Measurements from ENCODE around the gene PA2G4.
A peak's percentile ranks its signal among the peaks of the same experiment; 100 is the strongest.

PA2G4 gene

DNA sequence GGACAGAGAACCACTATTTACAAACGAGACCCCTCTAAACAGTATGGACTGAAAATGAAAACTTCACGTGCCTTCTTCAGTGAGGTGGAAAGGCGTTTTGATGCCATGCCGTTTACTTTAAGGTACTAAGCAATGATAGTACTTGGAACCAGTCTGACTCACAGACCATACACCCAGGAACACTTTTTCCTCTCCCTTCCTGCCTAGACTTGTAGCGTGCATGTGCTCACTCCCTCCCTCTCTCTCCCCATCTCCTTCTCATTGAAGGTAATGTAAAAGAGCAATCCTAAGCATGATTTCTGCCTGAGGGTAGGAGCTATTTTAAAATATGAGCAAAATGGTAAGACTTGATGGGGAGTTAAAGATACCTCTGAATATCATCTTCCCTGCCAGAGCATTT lies 6.2 kb downstream of the PA2G4 start:
- no peak for DNase-seq
- TF ChIP-seq POLR2A (IDR thresholded peaks at IDR 0.05; ENCODE audit: low read length) (no peak), GATA1 (IDR thresholded peaks at IDR 0.05; ENCODE audit: low read depth, low read length) (no peak)

DNA sequence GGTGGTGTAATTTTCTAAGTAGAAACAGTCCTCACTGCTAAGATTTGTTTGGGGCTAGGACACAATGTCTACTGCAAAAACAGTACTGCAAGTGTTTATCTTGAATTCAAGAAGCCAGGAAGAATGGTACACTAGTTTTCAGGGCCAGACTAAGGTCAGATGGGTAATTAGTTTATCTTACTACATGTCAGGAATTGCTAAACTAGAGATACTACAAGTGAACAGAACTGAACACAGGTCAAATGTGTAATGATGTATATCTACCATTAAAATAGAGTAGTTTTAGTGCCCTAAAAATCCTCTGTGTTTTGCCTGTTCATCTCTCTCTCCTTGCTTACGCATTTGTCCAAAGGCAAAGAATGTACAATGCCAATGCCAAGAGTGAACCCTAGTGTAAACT lies 9.7 kb downstream of the PA2G4 start:
- TF ChIP-seq POLR2A (IDR thresholded peaks at IDR 0.05; ENCODE audit: low read length) (no peak), GATA1 (IDR thresholded peaks at IDR 0.05; ENCODE audit: low read depth, low read length) (no peak)
- DNase-seq, result no peak

DNA sequence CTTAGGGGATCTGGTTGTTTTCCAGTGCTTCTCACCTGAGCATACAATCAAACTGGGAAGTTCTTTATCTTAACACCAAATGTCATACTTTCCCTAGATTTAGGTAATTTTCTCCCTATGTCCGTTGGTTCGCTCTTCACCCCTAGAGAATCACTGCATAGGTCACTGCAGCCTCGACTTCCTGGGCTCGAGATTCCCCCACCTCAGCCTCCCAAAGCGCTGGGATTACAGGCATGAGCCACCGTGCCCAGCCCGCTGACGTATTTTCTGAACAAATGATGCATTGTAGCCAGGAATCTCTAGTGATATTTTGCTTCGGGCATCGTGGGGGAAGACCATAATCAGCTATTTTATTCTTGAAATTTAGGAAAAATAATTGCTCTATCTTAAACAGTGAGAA lies 11.0 kb downstream of the PA2G4 start:
- no peak for DNase-seq
- TF ChIP-seq POLR2A (IDR thresholded peaks at IDR 0.05; ENCODE audit: low read length) (no peak), GATA1 (IDR thresholded peaks at IDR 0.05; ENCODE audit: low read depth, low read length) (no peak)

DNA sequence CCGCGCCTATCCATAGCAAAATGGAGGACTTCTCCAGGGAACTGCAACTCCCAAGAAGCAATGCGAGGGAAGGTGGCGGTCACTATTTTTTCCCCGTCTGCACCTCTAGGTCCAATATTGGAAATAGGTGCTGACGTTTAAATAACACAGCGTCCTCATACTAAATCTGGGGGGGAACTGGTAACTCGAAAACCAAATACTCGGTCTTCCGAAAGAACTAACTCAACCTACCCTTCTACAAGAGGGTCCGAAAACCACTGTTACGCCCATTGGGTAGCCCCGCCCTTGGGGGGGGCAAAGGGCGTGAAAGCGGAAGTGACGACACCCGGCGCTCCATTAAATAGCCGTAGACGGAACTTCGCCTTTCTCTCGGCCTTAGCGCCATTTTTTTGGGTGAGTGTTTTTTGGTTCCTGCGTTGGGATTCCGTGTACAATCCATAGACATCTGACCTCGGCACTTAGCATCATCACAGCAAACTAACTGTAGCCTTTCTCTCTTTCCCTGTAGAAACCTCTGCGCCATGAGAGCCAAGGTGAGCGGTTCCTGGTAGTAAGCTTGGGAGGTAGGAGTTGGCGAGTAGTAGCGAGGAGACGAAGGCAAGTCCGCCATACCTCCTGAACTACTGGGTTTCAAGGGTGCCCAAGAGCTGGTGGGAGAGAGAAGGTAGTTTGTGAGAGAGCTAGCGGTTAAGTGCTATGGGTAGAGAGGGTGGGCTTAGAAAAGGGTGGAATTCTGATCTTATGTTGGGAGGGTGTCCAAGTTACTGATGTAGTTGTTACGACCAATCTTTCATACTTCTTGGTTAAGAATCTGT lies 12.1 kb downstream of the PA2G4 start, which contains the start of gene RPL41:
RPL41 (plus strand) TSS at position 367 of the 815 bp plus-strand sequence.
- peak; percentile 96 to 98 for DNase-seq
- TF ChIP-seq POLR2A (IDR thresholded peaks at IDR 0.05; ENCODE audit: low read length), result peak; percentile 100
- no peak for TF ChIP-seq GATA1 (IDR thresholded peaks at IDR 0.05; ENCODE audit: low read depth, low read length)

GRCh38 chr12:56117082-56117706 lies 12.8 kb downstream of the PA2G4 start:
- DNase-seq, result peak in 1 of 2 experiments; percentile 56

- TF ChIP-seq GATA1 (IDR thresholded peaks at IDR 0.05; ENCODE audit: low read depth, low read length), result no peak
- TF ChIP-seq POLR2A (IDR thresholded peaks at IDR 0.05; ENCODE audit: low read length), result peak; percentile 96
- peak; percentile 99 to 100 for DNase-seq
These were observed 13.7 kb downstream of the PA2G4 start, which contains the start of gene ZC3H10 for GRCh38 chr12:56117778-56118687. Gene ZC3H10, plus strand, starts transcription at chr12:56118266. Its CDS starts 2,297 bp downstream, at chr12:56120563.

GRCh38 chr12:56118688-56119357 lies 14.5 kb downstream of the PA2G4 start:
- DNase-seq, result no peak
- TF ChIP-seq GATA1 (IDR thresholded peaks at IDR 0.05; ENCODE audit: low read depth, low read length), result no peak
- TF ChIP-seq POLR2A (IDR thresholded peaks at IDR 0.05; ENCODE audit: low read length), result no peak

- peak; percentile 86 to 90 for DNase-seq
- no peak for TF ChIP-seq POLR2A (IDR thresholded peaks at IDR 0.05; ENCODE audit: low read length)
These were observed 15.0 kb downstream of the PA2G4 start for GRCh38 chr12:56119361-56119796.

GRCh38 chr12:56120158-56120846 lies 15.9 kb downstream of the PA2G4 start:
- no peak for DNase-seq
- TF ChIP-seq GATA1 (IDR thresholded peaks at IDR 0.05; ENCODE audit: low read depth, low read length) (no peak), POLR2A (IDR thresholded peaks at IDR 0.05; ENCODE audit: low read length) (no peak)

DNA sequence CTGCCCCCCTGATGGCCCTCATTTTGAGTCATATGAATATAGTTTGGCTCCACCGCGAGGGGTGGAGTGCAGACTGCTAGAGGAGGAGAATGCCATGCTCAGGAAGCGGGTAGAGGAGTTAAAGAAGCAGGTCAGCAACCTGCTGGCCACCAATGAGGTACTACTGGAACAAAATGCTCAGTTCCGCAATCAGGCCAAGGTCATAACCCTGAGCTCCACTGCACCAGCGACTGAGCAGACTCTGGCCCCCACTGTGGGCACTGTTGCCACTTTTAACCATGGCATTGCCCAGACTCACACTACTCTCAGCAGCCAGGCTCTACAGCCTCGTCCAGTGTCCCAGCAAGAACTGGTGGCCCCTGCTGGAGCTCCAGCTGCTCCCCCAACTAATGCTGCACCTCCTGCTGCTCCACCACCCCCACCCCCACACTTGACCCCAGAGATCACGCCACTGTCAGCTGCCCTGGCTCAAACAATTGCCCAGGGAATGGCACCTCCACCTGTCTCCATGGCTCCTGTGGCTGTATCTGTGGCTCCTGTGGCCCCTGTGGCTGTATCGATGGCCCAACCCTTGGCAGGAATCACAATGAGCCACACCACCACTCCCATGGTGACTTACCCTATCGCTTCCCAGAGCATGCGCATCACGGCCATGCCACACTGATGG lies 17.0 kb downstream of the PA2G4 start:
- TF ChIP-seq POLR2A (IDR thresholded peaks at IDR 0.05; ENCODE audit: low read length), result no peak
- TF ChIP-seq GATA1 (IDR thresholded peaks at IDR 0.05; ENCODE audit: low read depth, low read length), result no peak
- no peak for DNase-seq

DNA sequence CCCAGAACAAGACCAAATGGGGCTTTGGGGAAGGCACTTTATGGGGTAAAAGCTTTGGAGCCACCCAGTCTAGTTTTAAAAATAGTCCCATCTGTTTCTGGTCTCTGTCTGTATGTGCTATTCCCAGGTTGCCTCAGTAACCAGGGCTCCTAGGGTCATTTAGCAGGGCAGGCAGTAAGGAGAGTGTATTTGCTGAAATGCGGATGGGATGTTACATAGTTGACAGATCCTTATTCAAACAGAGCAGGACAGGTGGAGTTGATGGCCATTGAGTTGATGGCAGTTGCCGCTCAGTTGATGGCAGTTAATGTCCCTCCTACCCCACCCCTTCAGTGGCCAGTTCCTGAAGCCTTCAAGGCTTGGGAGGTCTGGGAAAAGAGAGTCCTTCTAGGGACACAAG lies 18.3 kb downstream of the PA2G4 start:
- no peak for DNase-seq
- TF ChIP-seq POLR2A (IDR thresholded peaks at IDR 0.05; ENCODE audit: low read length) (no peak), GATA1 (IDR thresholded peaks at IDR 0.05; ENCODE audit: low read depth, low read length) (no peak)

DNA sequence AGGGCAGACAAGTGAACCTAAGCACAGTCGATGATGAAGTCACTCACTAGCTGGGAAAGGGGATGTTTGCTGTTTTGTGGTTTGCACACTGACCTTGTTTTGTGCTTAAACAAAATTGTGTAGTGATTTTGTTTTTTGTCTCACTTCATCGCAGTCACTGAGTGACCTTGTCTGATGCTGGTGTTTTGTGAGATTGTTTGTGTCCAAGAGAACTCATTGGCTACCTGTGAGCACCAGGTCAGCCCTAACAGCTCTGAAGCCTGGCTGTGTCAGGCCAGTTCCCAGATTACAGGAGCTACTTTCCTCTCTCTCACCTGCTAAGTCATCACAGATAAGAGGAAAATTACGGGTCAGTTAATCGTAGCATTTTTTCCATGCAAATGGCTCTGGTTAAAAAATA lies 19.8 kb downstream of the PA2G4 start:
- TF ChIP-seq POLR2A (IDR thresholded peaks at IDR 0.05; ENCODE audit: low read length), result no peak
- no peak for TF ChIP-seq GATA1 (IDR thresholded peaks at IDR 0.05; ENCODE audit: low read depth, low read length)
- DNase-seq, result no peak

Measured in erythroblast (primary cell).